DOHH2 (cell line): ENCODE data around the gene IPO13.

Experiments used
- H3F3A ChIP-seq: fragments of 200-600 bp; sonication (generic), shearing (Covaris generic); 2 replicates; pipeline ENCODE4 v1.6.0; 2016; ENCODE audit warnings: antibody characterized with exemption, mild to moderate bottlenecking; ENCODE audit not compliant: control insufficient read depth, insufficient read depth
- H3K27ac ChIP-seq: fragments of 200-600 bp; sonication (generic); 2 replicates; pipeline ENCODE4 v1.5.1; 2014; ENCODE audit warnings: low read depth, mild to moderate bottlenecking, low read length, moderate library complexity
- H3K27me3 ChIP-seq: fragments of 200-600 bp; sonication (generic); 2 replicates; pipeline ENCODE4 v1.6.1; 2014; ENCODE audit warnings: mild to moderate bottlenecking, low read length, mixed read lengths; ENCODE audit not compliant: control insufficient read depth
- H3K36me3 ChIP-seq: fragments of 200-600 bp; sonication (generic); 2 replicates; pipeline ENCODE4 v1.6.1; 2014; ENCODE audit warnings: mild to moderate bottlenecking, low read length, moderate library complexity, mixed read lengths; ENCODE audit not compliant: control insufficient read depth
- H3K4me1 ChIP-seq: fragments of 200-600 bp; sonication (generic); 2 replicates; pipeline ENCODE4 v1.6.1; 2014; ENCODE audit warnings: mild to moderate bottlenecking, low read length, mixed read lengths; ENCODE audit not compliant: control insufficient read depth
- H3K4me2 ChIP-seq: fragments of 200-600 bp; sonication (generic); 2 replicates; pipeline ENCODE4 v1.6.0; 2014; ENCODE audit warnings: mild to moderate bottlenecking, low read length, moderate library complexity
- H3K4me3 ChIP-seq: fragments of 200-600 bp; sonication (generic); 2 replicates; pipeline ENCODE4 v1.5.1; 2014; ENCODE audit warnings: mild to moderate bottlenecking, low read length, mixed read lengths
- H3K79me2 ChIP-seq: fragments of 200-600 bp; sonication (generic); 2 replicates; pipeline ENCODE4 v1.6.1; 2014; ENCODE audit warnings: mild to moderate bottlenecking, low read length, mixed read lengths; ENCODE audit not compliant: control insufficient read depth
- H3K9me2 ChIP-seq: fragments of 200-600 bp; sonication (generic); replicated peaks from 2 replicates; pipeline ENCODE4 v1.6.1; 2014; ENCODE audit warnings: mild to moderate bottlenecking, low read length, mixed read lengths; ENCODE audit not compliant: control insufficient read depth
- H3K9me3 ChIP-seq: fragments of 200-600 bp; sonication (generic); 2 replicates; pipeline ENCODE4 v1.6.1; 2014; ENCODE audit warnings: antibody characterized with exemption, low read length, mixed read lengths; ENCODE audit not compliant: control insufficient read depth, insufficient read depth
- H4K20me1 ChIP-seq: fragments of 200-600 bp; sonication (generic); 2 replicates; pipeline ENCODE4 v1.6.0; 2014; ENCODE audit warnings: low read depth, mild to moderate bottlenecking, antibody characterized with exemption, low read length, moderate library complexity; ENCODE audit not compliant: control insufficient read depth, insufficient read depth
- CTCF ChIP-seq: fragments of 200-600 bp; sonication (generic); IDR thresholded peaks from one replicate; pipeline ENCODE4 v1.5.1; 2014; ENCODE audit warnings: antibody characterized with exemption, mild to moderate bottlenecking, low read depth, low read length; ENCODE audit not compliant: poor library complexity, severe bottlenecking
- EZH2phosphoT487 ChIP-seq: fragments of 200-600 bp; sonication (generic); IDR thresholded peaks from 2 replicates; pipeline ENCODE4 v1.6.1; 2017; ENCODE audit warnings: borderline replicate concordance, mild to moderate bottlenecking, antibody characterized with exemption, low read length, moderate library complexity, mixed read lengths

Gene IPO13

DNA sequence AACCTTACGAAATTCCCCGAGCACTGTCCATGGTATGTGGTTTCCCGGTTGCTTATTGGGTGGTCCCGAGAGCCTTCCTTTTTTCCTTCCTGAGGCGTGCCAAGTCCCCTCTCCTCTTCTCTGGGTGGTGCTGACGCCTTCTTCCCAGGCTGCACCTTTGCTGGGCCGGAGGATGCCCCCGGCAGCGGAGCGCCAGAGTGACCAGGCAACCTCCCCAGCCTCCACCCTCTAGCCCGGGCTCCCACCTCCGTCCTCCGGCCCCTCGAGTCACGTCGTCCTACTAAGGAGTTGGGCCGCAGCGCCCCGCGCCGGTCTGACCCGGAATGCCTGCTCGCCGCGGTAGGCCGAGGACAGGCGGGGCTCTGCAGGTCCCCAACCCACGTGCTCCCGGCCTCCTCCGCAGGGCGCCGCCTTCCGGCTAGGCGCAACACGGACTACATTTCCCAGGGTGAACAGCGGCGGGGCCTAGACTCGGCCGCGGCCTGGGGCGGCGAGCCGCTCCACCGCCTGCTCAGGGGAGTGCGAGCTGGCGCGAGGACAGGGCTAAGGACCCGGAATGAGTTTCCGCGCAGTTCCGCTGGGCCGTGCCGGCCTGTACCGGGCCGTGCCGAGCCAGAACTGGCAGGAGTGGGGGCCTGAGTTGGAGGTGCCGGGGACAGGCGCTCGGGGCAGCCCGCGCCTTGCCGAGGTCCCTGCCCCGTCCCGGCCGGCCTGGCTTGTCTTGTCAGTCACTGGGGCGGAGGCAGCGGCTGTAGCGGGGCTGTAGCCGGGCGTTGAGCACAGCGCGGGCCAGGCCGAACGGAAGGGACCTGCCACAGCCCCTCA, at the start of gene IPO13:
Gene IPO13, plus strand, starts transcription at position 715 of the 825 bp plus-strand sequence. CDS start 651 bp downstream, outside the sequence.
- H3K27me3 ChIP-seq, result no peaks in the 10 kb centered on the region
- no peaks in the 10 kb centered on the region for H3K9me3 ChIP-seq
- H3F3A ChIP-seq, result no peaks in the 10 kb centered on the region
- H3K9me2 ChIP-seq, result no peaks in the 10 kb centered on the region
- peaks cover 26% of the 10 kb centered on the region for H3K4me1 ChIP-seq
- peaks cover 46% of the 10 kb centered on the region for H3K79me2 ChIP-seq
- peaks cover 27% of the 10 kb centered on the region for H3K36me3 ChIP-seq
- H3K27ac ChIP-seq, result peak within 1 kb of the TSS; percentile 64
- TF ChIP-seq EZH2phosphoT487, result no peak
- peak; percentile 89 for TF ChIP-seq CTCF
- no peaks in the 10 kb centered on the region for H4K20me1 ChIP-seq
- peak within 1 kb of the TSS; percentile 94 for H3K4me3 ChIP-seq
- H3K4me2 ChIP-seq, result peak within 1 kb of the TSS; percentile 93

DNA sequence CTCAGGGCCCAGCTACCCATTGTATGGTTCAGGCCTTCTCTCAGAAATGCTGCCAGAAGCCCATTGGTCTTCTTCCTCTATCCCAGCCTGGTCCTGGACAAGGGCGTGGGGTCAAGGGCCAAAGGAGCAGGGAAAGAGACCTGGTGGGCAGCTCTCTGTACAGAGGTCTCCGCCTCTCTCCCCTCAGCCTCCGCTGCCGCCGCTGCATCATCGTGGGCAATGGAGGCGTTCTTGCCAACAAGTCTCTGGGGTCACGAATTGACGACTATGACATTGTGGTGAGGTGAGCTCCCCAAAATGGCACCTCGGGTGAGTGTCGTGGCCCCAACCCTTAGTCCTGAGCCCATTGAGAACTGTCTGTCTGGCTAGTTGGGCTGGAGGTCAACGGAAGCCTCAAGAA, 47.8 kb upstream of the IPO13 start:
- no peaks in the 10 kb centered on the region for H3K4me1 ChIP-seq
- H3K27ac ChIP-seq, result no peak overlapping the region
- no peak overlapping the region for H3K4me3 ChIP-seq

GRCh38 chr1:43900386-43900785, 46.4 kb upstream of the IPO13 start:
- no peaks in the 10 kb centered on the region for H3K79me2 ChIP-seq
- H3K36me3 ChIP-seq, result no peaks in the 10 kb centered on the region; the same call in 1 of the 2 replicates
- no peaks in the 10 kb centered on the region for H3K9me2 ChIP-seq
- no peaks in the 10 kb centered on the region for H3K27me3 ChIP-seq
- peaks cover 9% of the 10 kb centered on the region for H3K4me1 ChIP-seq
- no peaks in the 10 kb centered on the region; the same call in 1 of the 2 replicates for H3F3A ChIP-seq
- H4K20me1 ChIP-seq, result no peaks in the 10 kb centered on the region
- no peak overlapping the region for H3K4me2 ChIP-seq
- H3K4me3 ChIP-seq, result no peak overlapping the region
- no peak overlapping the region for H3K27ac ChIP-seq
- TF ChIP-seq EZH2phosphoT487, result no peak
- no peaks in the 10 kb centered on the region for H3K9me3 ChIP-seq

More for the DNA sequence above, 47.8 kb upstream of the IPO13 start:
- H3K27me3 ChIP-seq, result no peaks in the 10 kb centered on the region
- no peaks in the 10 kb centered on the region for H3K9me2 ChIP-seq
- H3K79me2 ChIP-seq, result no peaks in the 10 kb centered on the region
- no peak overlapping the region for H3K4me2 ChIP-seq
- no peaks in the 10 kb centered on the region; the same call in 1 of the 2 replicates for H3F3A ChIP-seq
- no peaks in the 10 kb centered on the region for H3K9me3 ChIP-seq
- no peaks in the 10 kb centered on the region for H4K20me1 ChIP-seq
- TF ChIP-seq EZH2phosphoT487, result no peak
- no peak for TF ChIP-seq CTCF
- H3K36me3 ChIP-seq, result no peaks in the 10 kb centered on the region; the same call in 1 of the 2 replicates
